Measurements from ENCODE around the gene NAPB. TPM values are rescaled to one million over a fixed set of nuclear protein-coding genes. Genes with fewer than 3 reads are reported as not detected.

NAPB gene
- polyA plus RNA-seq, 6 donors from 2014 or later, result 4.1 to 8.3 (median 6.3) TPM

GRCh38 chr20:23386304-23387117, 34.8 kb downstream of the NAPB start:
- H3K4me1 Mint-ChIP-seq, result peaks cover 2 to 15% (median 8%) of the 10 kb centered on the region in 3 donors
- peaks cover 22 to 48% of the 10 kb centered on the region in 2 donors for H3K36me3 Mint-ChIP-seq
- H3K27me3 Mint-ChIP-seq, result no peaks in the 10 kb centered on the region
- no peak overlapping the region for H3K27ac Mint-ChIP-seq
- H3K4me3 Mint-ChIP-seq, result no peak overlapping the region
- no peak for ATAC-seq (ENCODE audit: low read depth in 2 of 2)
- H3K9me3 Mint-ChIP-seq, result peaks cover 0 to 4% (median 0%) of the 10 kb centered on the region in 7 donors
- DNase-seq, result no peak

- ATAC-seq (ENCODE audit: low read depth in 2 of 2), result no peak
- no peak for DNase-seq
- H3K4me1 Mint-ChIP-seq, result peaks cover 2 to 11% (median 8%) of the 10 kb centered on the region in 3 donors
- peak overlapping the region in 2 of 6 donors; percentile 19 to 37 for H3K27ac Mint-ChIP-seq
- H3K27me3 Mint-ChIP-seq, result no peaks in the 10 kb centered on the region
- H3K4me3 Mint-ChIP-seq, result no peak overlapping the region
- H3K9me3 Mint-ChIP-seq, result peaks cover 0 to 4% (median 0%) of the 10 kb centered on the region in 7 donors
- H3K36me3 Mint-ChIP-seq, result peaks cover 17 to 43% of the 10 kb centered on the region in 2 donors
Measured at GRCh38 chr20:23381876-23382275, 39.4 kb downstream of the NAPB start.

GRCh38 chr20:23379772-23380171, 41.5 kb downstream of the NAPB start:
- Mint-ChIP-seq H3K4me3 (no peak overlapping the region), H3K27ac (no peak overlapping the region), H3K9me3 (peaks cover 0 to 4% (median 0%) of the 10 kb centered on the region in 7 donors), H3K27me3 (no peaks in the 10 kb centered on the region), H3K4me1 (peaks cover 2 to 8% (median 4%) of the 10 kb centered on the region in 3 donors), H3K36me3 (peaks cover 24 to 40% of the 10 kb centered on the region in 2 donors)
- DNase-seq (no peak), ATAC-seq (ENCODE audit: low read depth in 2 of 2) (no peak)

- no peaks in the 10 kb centered on the region for H3K9me3 Mint-ChIP-seq
- no peak for ATAC-seq (ENCODE audit: low read depth in 2 of 2)
- no peaks in the 10 kb centered on the region for H3K27me3 Mint-ChIP-seq
- H3K36me3 Mint-ChIP-seq, result peaks cover 10 to 17% of the 10 kb centered on the region in 2 donors
- H3K4me3 Mint-ChIP-seq, result no peak overlapping the region
- peak overlapping the region in 1 of 6 donors; percentile 25 for H3K27ac Mint-ChIP-seq
- DNase-seq, result no peak
- no peaks in the 10 kb centered on the region for H3K4me1 Mint-ChIP-seq
Measured at GRCh38 chr20:23375827-23376226, 45.5 kb downstream of the NAPB start.

- ATAC-seq (ENCODE audit: low read depth in 2 of 2) (no peak), DNase-seq (no peak)
Measured at GRCh38 chr20:23374441-23374840, 46.8 kb downstream of the NAPB start.

GRCh38 chr20:23371496-23371895, 49.8 kb downstream of the NAPB start:
- ATAC-seq (ENCODE audit: low read depth in 2 of 2), result no peak
- H3K27me3 Mint-ChIP-seq, result no peaks in the 10 kb centered on the region
- H3K9me3 Mint-ChIP-seq, result no peaks in the 10 kb centered on the region
- H3K27ac Mint-ChIP-seq, result peak overlapping the region in 1 of 6 donors; percentile 61
- peaks cover 2 to 6% (median 5%) of the 10 kb centered on the region in 3 donors for H3K4me1 Mint-ChIP-seq
- DNase-seq, result no peak
- H3K36me3 Mint-ChIP-seq, result peaks cover 10 to 15% of the 10 kb centered on the region in 2 donors
- H3K4me3 Mint-ChIP-seq, result no peak overlapping the region

More at GRCh38 chr20:23374441-23374840, 46.8 kb downstream of the NAPB start:
- Mint-ChIP-seq H3K36me3 (peaks cover 10 to 22% of the 10 kb centered on the region in 2 donors), H3K9me3 (no peaks in the 10 kb centered on the region), H3K4me1 (no peaks in the 10 kb centered on the region), H3K27ac (no peak overlapping the region), H3K4me3 (no peak overlapping the region), H3K27me3 (no peaks in the 10 kb centered on the region)

GRCh38 chr20:23370873-23371272, 50.4 kb downstream of the NAPB start:
- DNase-seq (no peak), ATAC-seq (ENCODE audit: low read depth in 2 of 2) (no peak)
- Mint-ChIP-seq H3K27me3 (no peaks in the 10 kb centered on the region), H3K4me1 (peaks cover 8 to 12% (median 11%) of the 10 kb centered on the region in 3 donors), H3K27ac (peak overlapping the region in 1 of 6 donors; percentile 44), H3K9me3 (no peaks in the 10 kb centered on the region), H3K4me3 (no peak overlapping the region), H3K36me3 (peaks cover 6 to 10% of the 10 kb centered on the region in 2 donors)

- H3K4me3 Mint-ChIP-seq, result no peak overlapping the region
- no peaks in the 10 kb centered on the region for H3K9me3 Mint-ChIP-seq
- peaks cover 9 to 14% (median 12%) of the 10 kb centered on the region in 3 donors for H3K4me1 Mint-ChIP-seq
- ATAC-seq (ENCODE audit: low read depth in 2 of 2) (no peak), DNase-seq (no peak)
- H3K27me3 Mint-ChIP-seq, result no peaks in the 10 kb centered on the region
- H3K27ac Mint-ChIP-seq, result peak overlapping the region in 1 of 6 donors; percentile 19
- peaks cover under 1 to 5% of the 10 kb centered on the region in 2 donors for H3K36me3 Mint-ChIP-seq
Measured at GRCh38 chr20:23370274-23370673, 51.0 kb downstream of the NAPB start.

- Mint-ChIP-seq H3K9me3 (no peaks in the 10 kb centered on the region), H3K27me3 (no peaks in the 10 kb centered on the region), H3K4me3 (peak overlapping the region in 1 of 8 donors; percentile 50), H3K27ac (peak overlapping the region in 3 of 6 donors; percentile 37 to 66 (median 43)), H3K4me1 (peaks cover 19 to 24% (median 22%) of the 10 kb centered on the region in 3 donors), H3K36me3 (peaks cover 9 to 14% of the 10 kb centered on the region in 2 donors)
- no peak for ATAC-seq (ENCODE audit: low read depth in 2 of 2)
- DNase-seq, result no peak
Measured at GRCh38 chr20:23369072-23369823, 52.0 kb downstream of the NAPB start.

- H3K27me3 Mint-ChIP-seq, result no peaks in the 10 kb centered on the region
- ATAC-seq (ENCODE audit: low read depth in 2 of 2), result no peak
- DNase-seq, result no peak
- H3K4me3 Mint-ChIP-seq, result no peak overlapping the region
- H3K36me3 Mint-ChIP-seq, result peaks cover 10 to 14% of the 10 kb centered on the region in 2 donors
- H3K9me3 Mint-ChIP-seq, result no peaks in the 10 kb centered on the region
- H3K27ac Mint-ChIP-seq, result no peak overlapping the region
- H3K4me1 Mint-ChIP-seq, result peaks cover 19 to 26% (median 25%) of the 10 kb centered on the region in 3 donors
Measured at GRCh38 chr20:23368316-23369071, 52.8 kb downstream of the NAPB start.

GRCh38 chr20:23367770-23368169, 53.5 kb downstream of the NAPB start:
- Mint-ChIP-seq H3K27me3 (no peaks in the 10 kb centered on the region), H3K4me3 (no peak overlapping the region), H3K27ac (no peak overlapping the region), H3K9me3 (no peaks in the 10 kb centered on the region), H3K36me3 (peaks cover 10 to 14% of the 10 kb centered on the region in 2 donors), H3K4me1 (peaks cover 26 to 33% (median 32%) of the 10 kb centered on the region in 3 donors)
- ATAC-seq (ENCODE audit: low read depth in 2 of 2) (no peak), DNase-seq (no peak)

GRCh38 chr20:23366384-23366783, 54.9 kb downstream of the NAPB start:
- Mint-ChIP-seq H3K4me3 (peak overlapping the region in 3 of 8 donors; percentile 42 to 76 (median 71)), H3K9me3 (no peaks in the 10 kb centered on the region), H3K4me1 (peaks cover 26 to 37% (median 36%) of the 10 kb centered on the region in 3 donors), H3K36me3 (peaks cover 10 to 14% of the 10 kb centered on the region in 2 donors), H3K27ac (peak overlapping the region; percentile 78 to 95 (median 87)), H3K27me3 (no peaks in the 10 kb centered on the region)
- DNase-seq, result peak; percentile 47
- no peak for ATAC-seq (ENCODE audit: low read depth in 2 of 2)
